GM21367 (cell line): ENCODE data around the gene TOM1.

Experiments
- ATAC-seq: cut with Tn5 transposase; IDR thresholded peaks from one replicate; pipeline ENCODE4 v1.9.1; 2021; ENCODE audit not compliant: unreplicated experiment

Gene TOM1

DNA sequence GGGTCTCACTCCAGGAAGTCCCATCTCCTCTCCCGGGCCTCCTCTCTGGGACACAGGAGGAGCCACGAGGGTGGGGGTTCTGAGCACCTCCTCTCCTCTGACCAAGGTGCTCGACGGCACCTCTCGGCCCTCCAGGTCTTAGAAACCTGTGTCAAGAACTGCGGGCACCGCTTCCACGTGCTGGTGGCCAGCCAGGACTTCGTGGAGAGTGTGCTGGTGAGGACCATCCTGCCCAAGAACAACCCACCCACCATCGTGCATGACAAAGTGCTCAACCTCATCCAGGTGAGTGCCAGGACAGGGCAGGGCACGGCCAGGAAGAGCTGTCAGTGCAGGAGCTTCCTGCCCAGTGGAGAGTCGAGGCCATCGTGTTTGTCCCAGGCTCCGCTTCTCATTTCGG, 23.2 kb downstream of the TOM1 start:
- no peak for ATAC-seq

DNA sequence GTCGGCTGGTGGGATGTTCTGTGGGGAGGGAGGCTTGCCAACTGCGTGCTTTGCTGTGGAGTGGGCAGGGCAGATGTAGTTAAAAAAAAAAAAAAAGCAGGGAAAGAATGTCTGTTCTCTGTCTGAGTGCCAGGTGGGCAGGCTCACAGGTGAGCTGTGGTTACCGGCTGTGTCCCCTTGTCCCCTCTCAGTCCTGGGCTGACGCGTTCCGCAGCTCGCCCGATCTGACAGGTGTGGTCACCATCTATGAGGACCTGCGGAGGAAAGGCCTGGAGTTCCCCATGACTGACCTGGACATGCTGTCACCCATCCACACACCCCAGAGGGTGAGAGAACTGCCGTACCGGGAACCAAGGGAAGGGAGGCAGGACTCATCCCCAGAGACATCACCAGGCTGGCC, 23.6 kb downstream of the TOM1 start:
- no peak for ATAC-seq

DNA sequence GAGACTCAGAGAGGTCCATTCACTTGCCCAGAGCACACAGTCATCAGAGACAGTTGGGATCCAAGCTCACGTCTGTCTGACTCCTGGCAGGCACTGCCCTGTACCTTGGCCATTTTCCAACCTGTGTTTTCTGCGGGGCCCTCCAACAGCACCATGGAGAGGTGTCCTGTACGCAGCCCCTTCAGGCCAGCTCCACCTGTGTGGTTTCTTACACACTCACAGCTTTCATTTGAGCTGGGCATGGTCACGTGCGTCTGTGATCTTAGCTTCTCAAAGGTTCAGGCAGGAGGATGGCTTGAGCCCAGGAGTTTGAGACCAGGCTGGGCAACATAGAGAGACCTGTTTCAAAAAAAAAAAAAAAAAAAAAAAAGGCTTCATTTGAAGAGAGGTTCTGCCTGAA, 24.4 kb downstream of the TOM1 start:
- ATAC-seq = no peak

DNA sequence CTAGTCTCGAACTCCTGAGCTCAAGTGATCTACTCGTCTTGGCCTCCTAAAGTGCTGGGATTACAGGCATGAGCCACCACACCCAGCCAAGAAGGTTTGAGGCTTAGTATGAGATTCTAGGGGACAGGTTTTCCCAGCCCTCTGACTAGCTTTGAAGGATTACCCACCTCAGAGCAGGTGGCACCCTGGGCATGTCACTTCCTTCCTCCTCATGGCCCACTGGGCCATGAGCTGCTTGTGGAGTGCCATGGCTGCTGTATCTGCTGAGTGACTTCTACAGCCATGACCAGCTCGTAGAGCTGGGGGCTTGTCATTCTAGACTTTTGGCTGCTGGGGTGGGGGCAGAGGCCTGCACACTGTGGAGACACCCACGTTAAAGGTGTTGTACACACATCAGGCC, 25.1 kb downstream of the TOM1 start:
- ATAC-seq = no peak

- no peak for ATAC-seq
Observed at GRCh38 chr22:35325209-35325608, 25.5 kb downstream of the TOM1 start.

- ATAC-seq = no peak
Observed at GRCh38 chr22:35326854-35327562, 27.3 kb downstream of the TOM1 start.

- ATAC-seq = no peak
Observed at GRCh38 chr22:35327690-35328471, 28.2 kb downstream of the TOM1 start.

GRCh38 chr22:35328472-35328885, 28.8 kb downstream of the TOM1 start:
- no peak for ATAC-seq

GRCh38 chr22:35329114-35329847, 29.6 kb downstream of the TOM1 start:
- no peak for ATAC-seq

DNA sequence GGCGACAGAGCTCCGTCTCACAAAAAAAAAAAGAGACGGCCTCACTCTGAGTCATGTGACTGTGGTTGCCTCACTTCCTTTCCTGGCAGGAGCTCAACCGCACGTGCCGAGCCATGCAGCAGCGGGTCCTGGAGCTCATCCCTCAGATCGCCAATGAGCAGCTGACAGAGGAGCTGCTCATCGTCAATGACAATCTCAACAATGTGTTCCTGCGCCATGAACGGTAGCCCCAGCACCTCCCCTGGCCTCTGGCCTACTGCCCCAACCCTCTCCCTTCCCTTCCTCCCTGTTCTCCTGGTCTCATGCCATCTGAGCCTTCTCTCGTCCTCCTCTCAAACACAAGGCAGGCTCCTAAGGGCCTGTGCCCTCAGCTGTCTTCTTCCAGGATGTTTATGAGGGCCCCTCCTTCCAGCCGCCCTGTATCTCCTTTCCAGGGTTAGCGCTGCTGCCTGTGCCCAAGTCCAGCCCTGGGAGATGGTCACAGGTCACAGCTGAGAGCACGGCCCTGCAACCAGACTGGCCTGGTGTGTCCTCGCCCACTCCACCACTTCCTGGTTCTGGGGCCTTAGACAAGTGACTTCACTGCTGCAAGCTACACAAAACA, 30.7 kb downstream of the TOM1 start:
- ATAC-seq = no peak

- ATAC-seq = no peak
Observed at GRCh38 chr22:35332278-35332677, 32.6 kb downstream of the TOM1 start.

- ATAC-seq = no peak
Observed at GRCh38 chr22:35333220-35333619, 33.5 kb downstream of the TOM1 start.

- no peak for ATAC-seq
Observed at GRCh38 chr22:35334004-35334403, 34.3 kb downstream of the TOM1 start.

DNA sequence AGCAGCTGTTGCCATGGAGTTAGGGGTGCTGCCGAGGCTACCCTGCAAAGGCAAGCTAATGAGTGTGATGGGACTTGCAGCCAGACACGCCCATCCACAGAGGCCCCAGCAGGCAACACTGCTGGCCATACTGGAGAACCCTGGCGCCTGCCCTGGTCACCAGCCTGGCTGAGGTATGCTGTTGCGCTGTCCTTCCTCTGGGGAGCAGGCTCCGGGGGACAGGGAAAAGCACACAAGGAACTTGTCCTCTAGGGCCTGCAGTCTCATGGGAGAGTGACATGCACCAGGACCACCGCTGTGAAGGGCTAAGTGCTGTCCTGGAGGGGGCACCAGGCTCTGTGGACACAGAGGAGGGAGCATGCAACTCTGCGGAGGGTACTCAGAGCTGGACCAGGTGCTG, 35.8 kb downstream of the TOM1 start:
- ATAC-seq = no peak

DNA sequence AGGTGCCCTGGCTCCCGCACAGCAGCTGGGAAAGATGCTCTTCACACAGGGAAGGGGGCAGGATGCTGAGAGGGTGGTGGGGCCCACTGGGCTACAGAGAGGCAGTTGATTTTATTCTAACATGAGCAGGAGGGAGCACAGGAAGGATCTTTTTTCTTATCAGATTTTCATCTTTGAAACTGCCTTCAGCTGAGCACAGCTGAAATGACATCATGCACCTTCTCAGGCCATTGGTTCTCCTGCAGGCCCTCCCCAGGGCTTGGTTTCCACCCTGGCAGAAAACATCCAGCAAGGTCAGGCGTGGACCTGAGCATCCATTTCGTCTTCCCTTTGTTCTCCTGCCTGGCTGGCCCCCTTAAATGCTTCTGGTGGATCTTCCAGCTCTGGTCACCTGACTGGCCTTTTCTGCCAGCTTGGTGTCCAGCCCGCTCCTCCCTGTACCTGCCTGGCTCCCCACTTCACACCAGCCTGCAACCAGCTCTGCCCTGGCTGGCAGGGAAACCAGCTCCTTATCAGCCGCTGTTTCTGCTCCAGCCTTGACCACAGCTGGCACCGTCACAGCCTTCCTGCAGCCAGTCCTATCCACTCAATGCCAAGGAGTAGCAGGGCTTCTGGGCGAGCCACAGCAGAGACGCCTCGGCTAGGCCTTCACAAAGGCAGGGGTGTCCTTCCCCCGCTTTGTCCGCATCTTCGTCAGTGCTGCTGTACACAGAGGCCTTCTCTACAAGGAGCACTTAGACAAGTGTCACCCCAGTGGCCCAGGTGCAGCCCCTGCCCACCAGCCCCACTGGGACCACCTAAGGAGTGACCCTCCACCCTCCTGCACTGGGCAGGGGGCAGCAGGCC, 36.5 kb downstream of the TOM1 start:
- ATAC-seq = no peak

DNA sequence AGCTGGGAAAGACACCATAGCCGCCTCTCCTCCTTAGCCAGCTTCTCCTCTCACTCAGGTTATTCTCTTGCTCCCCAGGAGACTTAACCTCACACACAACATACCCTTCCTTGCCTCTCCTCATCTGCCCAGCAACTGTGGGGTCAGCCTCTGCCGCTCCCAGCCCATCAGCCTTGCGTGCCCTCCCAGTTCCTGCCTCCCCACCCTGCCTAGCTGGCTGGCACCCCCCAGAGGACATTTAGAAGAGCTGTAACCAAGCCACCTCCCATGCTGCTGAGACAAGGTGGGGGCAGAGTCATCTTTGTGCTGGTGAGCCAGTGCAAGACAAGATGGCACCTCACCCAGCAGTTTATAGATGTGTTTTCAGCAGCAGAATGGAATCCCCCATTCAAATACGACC, 38.2 kb downstream of the TOM1 start:
- ATAC-seq = no peak

- no peak for ATAC-seq
Observed at GRCh38 chr22:35341090-35341874, 41.6 kb downstream of the TOM1 start.

- no peak for ATAC-seq
Observed at GRCh38 chr22:35342390-35342789, 42.7 kb downstream of the TOM1 start.

- no peak for ATAC-seq
Observed at GRCh38 chr22:35343664-35344550, 44.2 kb downstream of the TOM1 start.
